GM19351 (cell line): Measurements from ENCODE around the gene TRIM63.

Experiments
- ATAC-seq: cut with Tn5 transposase; IDR thresholded peaks from one replicate; pipeline ENCODE4 v1.9.1; 2021; ENCODE audit warnings: mild to moderate bottlenecking, moderate library complexity; ENCODE audit not compliant: unreplicated experiment

Gene TRIM63

GRCh38 chr1:26058052-26058595, 9.3 kb downstream of the TRIM63 start:
- no peak for ATAC-seq

- ATAC-seq: no peak
Observed at GRCh38 chr1:26057189-26057588, 10.2 kb downstream of the TRIM63 start.

GRCh38 chr1:26055041-26055440, 12.4 kb downstream of the TRIM63 start:
- no peak for ATAC-seq

- no peak for ATAC-seq
Observed at GRCh38 chr1:26053718-26054560, 13.5 kb downstream of the TRIM63 start.

GRCh38 chr1:26050248-26050640, 17.2 kb downstream of the TRIM63 start:
- no peak for ATAC-seq

GRCh38 chr1:26049531-26050247, 17.7 kb downstream of the TRIM63 start:
- no peak for ATAC-seq

GRCh38 chr1:26047278-26047874, 20.1 kb downstream of the TRIM63 start:
- ATAC-seq: no peak

- ATAC-seq: no peak
Observed at GRCh38 chr1:26046246-26047095, 21.0 kb downstream of the TRIM63 start.

- ATAC-seq: no peak
Observed at GRCh38 chr1:26045722-26046245, 21.6 kb downstream of the TRIM63 start, which contains the start of gene SLC30A2. Gene SLC30A2 (minus strand): TSS chr1:26046118. CDS start chr1:26045896, 222 bp downstream.

GRCh38 chr1:26044971-26045721, 22.3 kb downstream of the TRIM63 start:
- no peak for ATAC-seq

- ATAC-seq: no peak
Observed at GRCh38 chr1:26044414-26044813, 23.0 kb downstream of the TRIM63 start.

GRCh38 chr1:26043765-26044164, 23.7 kb downstream of the TRIM63 start:
- no peak for ATAC-seq

- ATAC-seq: no peak
Observed at GRCh38 chr1:26041978-26042377, 25.5 kb downstream of the TRIM63 start.

- no peak for ATAC-seq
Observed at GRCh38 chr1:26041401-26041800, 26.0 kb downstream of the TRIM63 start.

GRCh38 chr1:26038904-26039303, 28.5 kb downstream of the TRIM63 start:
- ATAC-seq: no peak

GRCh38 chr1:26038477-26038876, 29.0 kb downstream of the TRIM63 start:
- ATAC-seq: no peak

GRCh38 chr1:26037904-26038303, 29.5 kb downstream of the TRIM63 start:
- ATAC-seq: no peak

GRCh38 chr1:26036756-26037281, 30.6 kb downstream of the TRIM63 start:
- ATAC-seq: no peak
